ENCODE data around the gene SHISA9.

GRCh38 chr16:13041646-13042290 is 140.4 kb downstream of the SHISA9 start:
- TF ChIP-seq CTCF (IDR thresholded peaks at IDR 0.05): no peak
- TF ChIP-seq POLR2A (IDR thresholded peaks at IDR 0.05): no peak
